AG10803 (cell line): Measurements from ENCODE around the gene MMADHC.

Experiments used
- DNase-seq: peaks from one replicate; pipeline ENCODE4 v3.0.0; 2010; ENCODE audit warnings: low read depth
- H3K4me3 ChIP-seq: 2 replicates; pipeline ENCODE4 v1.5.1; 2011; ENCODE audit warnings: mild to moderate bottlenecking, low read length, control low read depth
- CTCF ChIP-seq: conservative IDR thresholded peaks from 2 replicates; pipeline ENCODE4 v1.5.1; 2011; ENCODE audit warnings: mild to moderate bottlenecking, low read length, control low read depth, inconsistent platforms

MMADHC gene

GRCh38 chr2:149538138-149538833 lies 49.3 kb downstream of the MMADHC start:
- TF ChIP-seq CTCF: no peak
- no peak for DNase-seq
- H3K4me3 ChIP-seq: no peak overlapping the region

- no peak overlapping the region for H3K4me3 ChIP-seq
- no peak for TF ChIP-seq CTCF
- DNase-seq: no peak
Measured at GRCh38 chr2:149537092-149537726, 50.4 kb downstream of the MMADHC start.

GRCh38 chr2:149536649-149537048 lies 50.9 kb downstream of the MMADHC start:
- TF ChIP-seq CTCF: no peak
- H3K4me3 ChIP-seq: no peak overlapping the region
- no peak for DNase-seq

- no peak for DNase-seq
- no peak for TF ChIP-seq CTCF
- no peak overlapping the region for H3K4me3 ChIP-seq
Measured at GRCh38 chr2:149534674-149535073, 52.9 kb downstream of the MMADHC start.

- no peak for DNase-seq
- H3K4me3 ChIP-seq: no peak overlapping the region
- no peak for TF ChIP-seq CTCF
Measured at GRCh38 chr2:149528983-149529382, 58.6 kb downstream of the MMADHC start.

GRCh38 chr2:149527998-149528755 lies 59.4 kb downstream of the MMADHC start:
- H3K4me3 ChIP-seq: no peak overlapping the region
- DNase-seq: no peak
- no peak for TF ChIP-seq CTCF
